GM19397 (cell line): ENCODE results near the gene IL10RB.

ENCODE experiments used
- ATAC-seq: cut with Tn5 transposase; IDR thresholded peaks from one replicate; pipeline ENCODE4 v1.9.1; 2021; ENCODE audit warnings: mild to moderate bottlenecking, moderate library complexity; ENCODE audit not compliant: unreplicated experiment

The IL10RB gene

GRCh38 chr21:33325222-33326067 lies 59.3 kb downstream of the IL10RB start:
- peak; percentile 33 for ATAC-seq

GRCh38 chr21:33327326-33327725 lies 61.2 kb downstream of the IL10RB start:
- ATAC-seq, result no peak

- ATAC-seq, result no peak
Measured at GRCh38 chr21:33327792-33328433, 61.7 kb downstream of the IL10RB start.

- no peak for ATAC-seq
Measured at GRCh38 chr21:33330726-33331125, 64.6 kb downstream of the IL10RB start.

- peak; percentile 81 for ATAC-seq
Measured at GRCh38 chr21:33332143-33332542, 66.0 kb downstream of the IL10RB start.

GRCh38 chr21:33334191-33334590 lies 68.0 kb downstream of the IL10RB start:
- no peak for ATAC-seq

GRCh38 chr21:33334824-33335223 lies 68.7 kb downstream of the IL10RB start:
- ATAC-seq, result no peak

- ATAC-seq, result no peak
Measured at GRCh38 chr21:33339135-33339534, 73.0 kb downstream of the IL10RB start.

GRCh38 chr21:33339918-33340317 lies 73.8 kb downstream of the IL10RB start:
- no peak for ATAC-seq

- ATAC-seq, result no peak
Measured at GRCh38 chr21:33345751-33346238, 79.6 kb downstream of the IL10RB start.
